Measurements from ENCODE around the gene CACNG8. TPM values are rescaled to one million over a fixed set of nuclear protein-coding genes. Genes with fewer than 3 reads are reported as not detected.

The CACNG8 gene
- total RNA-seq, 4 donors from 2014 or later: 0.04 to 0.16 TPM; not detected in 2

GRCh38 chr19:54002495-54003315, 40.0 kb downstream of the CACNG8 start:
- WGBS, 2 donors (ENCODE audit: low coverage in 1 of 2): 69 to 80% methylated on average over 10 of the region's 10 CpGs
- H3K36me3 ChIP-seq: no peaks in the 10 kb centered on the region
- TF ChIP-seq POLR2AphosphoS5 (IDR thresholded peaks at IDR 0.05) (no peak), POLR2A (IDR thresholded peaks at IDR 0.05) (no peak), EP300 (IDR thresholded peaks at IDR 0.05) (no peak), CTCF (IDR thresholded peaks at IDR 0.05) (no peak)
- peaks cover 85% of the 10 kb centered on the region for H3K27me3 ChIP-seq
- no peak for ATAC-seq
- H3K27ac ChIP-seq: no peak overlapping the region
- H3K4me3 ChIP-seq: no peak overlapping the region
- H3K4me1 ChIP-seq: no peaks in the 10 kb centered on the region
- H3K9me3 ChIP-seq: no peaks in the 10 kb centered on the region

GRCh38 chr19:54009440-54009839, 46.7 kb downstream of the CACNG8 start:
- peaks cover 84% of the 10 kb centered on the region for H3K27me3 ChIP-seq
- WGBS, 2 donors (ENCODE audit: low coverage in 1 of 2): 62 to 75% methylated on average over 6 to 8 of the region's 8 CpGs
- TF ChIP-seq POLR2A (IDR thresholded peaks at IDR 0.05) (no peak), CTCF (IDR thresholded peaks at IDR 0.05) (no peak)
- H3K36me3 ChIP-seq: no peaks in the 10 kb centered on the region
- H3K4me3 ChIP-seq: no peak overlapping the region
- no peaks in the 10 kb centered on the region for H3K4me1 ChIP-seq
- H3K9me3 ChIP-seq: no peaks in the 10 kb centered on the region
- no peak overlapping the region for H3K27ac ChIP-seq
- no peak for ATAC-seq

GRCh38 chr19:54010474-54010873, 47.7 kb downstream of the CACNG8 start:
- H3K4me1 ChIP-seq: no peaks in the 10 kb centered on the region
- ATAC-seq: no peak

GRCh38 chr19:54011507-54012211, 48.9 kb downstream of the CACNG8 start:
- Histone ChIP-seq H3K4me1 (no peaks in the 10 kb centered on the region), H3K27ac (no peak overlapping the region), H3K9me3 (no peaks in the 10 kb centered on the region), H3K4me3 (no peak overlapping the region), H3K27me3 (peaks cover 95% of the 10 kb centered on the region), H3K36me3 (no peaks in the 10 kb centered on the region)
- WGBS, 2 donors (ENCODE audit: low coverage in 1 of 2): 35 to 44% methylated on average over 15 to 20 of the region's 36 CpGs
- no peak for ATAC-seq
- TF ChIP-seq POLR2AphosphoS5 (IDR thresholded peaks at IDR 0.05) (no peak), POLR2A (IDR thresholded peaks at IDR 0.05) (no peak), CTCF (IDR thresholded peaks at IDR 0.05) (no peak), EP300 (IDR thresholded peaks at IDR 0.05) (no peak)

More at GRCh38 chr19:54010474-54010873, 47.7 kb downstream of the CACNG8 start:
- TF ChIP-seq POLR2A (IDR thresholded peaks at IDR 0.05) (no peak), CTCF (IDR thresholded peaks at IDR 0.05) (no peak), EP300 (IDR thresholded peaks at IDR 0.05) (no peak), POLR2AphosphoS5 (IDR thresholded peaks at IDR 0.05) (no peak)
- Histone ChIP-seq H3K4me3 (no peak overlapping the region), H3K27ac (no peak overlapping the region), H3K36me3 (no peaks in the 10 kb centered on the region), H3K27me3 (peaks cover 83% of the 10 kb centered on the region), H3K9me3 (no peaks in the 10 kb centered on the region)
- WGBS, 2 donors (ENCODE audit: low coverage in 1 of 2): 93 to 100% methylated on average over 1 to 6 of the region's 6 CpGs

Measured in gastroesophageal sphincter (tissue), 4 donors.